ENCODE results near the gene ACER3.

GRCh38 chr11:76946223-76946622 lies 85.5 kb downstream of the ACER3 start:
- no peak for TF ChIP-seq SP1 (IDR thresholded peaks at IDR 0.05)
- TF ChIP-seq SUZ12 (IDR thresholded peaks at IDR 0.05) = no peak
- TF ChIP-seq ZNF384 (IDR thresholded peaks at IDR 0.05) = no peak
- TF ChIP-seq FOXM1 (IDR thresholded peaks at IDR 0.05; ENCODE audit: borderline replicate concordance) = no peak
- TF ChIP-seq FOXA1 (IDR thresholded peaks at IDR 0.05) = no peak
- TF ChIP-seq CTBP1 (IDR thresholded peaks at IDR 0.05; ENCODE audit: borderline replicate concordance) = no peak
- no peak for TF ChIP-seq ELF4 (IDR thresholded peaks at IDR 0.05)
- TF ChIP-seq FOXK2 (IDR thresholded peaks at IDR 0.05) = no peak
- TF ChIP-seq, protein P1, sequence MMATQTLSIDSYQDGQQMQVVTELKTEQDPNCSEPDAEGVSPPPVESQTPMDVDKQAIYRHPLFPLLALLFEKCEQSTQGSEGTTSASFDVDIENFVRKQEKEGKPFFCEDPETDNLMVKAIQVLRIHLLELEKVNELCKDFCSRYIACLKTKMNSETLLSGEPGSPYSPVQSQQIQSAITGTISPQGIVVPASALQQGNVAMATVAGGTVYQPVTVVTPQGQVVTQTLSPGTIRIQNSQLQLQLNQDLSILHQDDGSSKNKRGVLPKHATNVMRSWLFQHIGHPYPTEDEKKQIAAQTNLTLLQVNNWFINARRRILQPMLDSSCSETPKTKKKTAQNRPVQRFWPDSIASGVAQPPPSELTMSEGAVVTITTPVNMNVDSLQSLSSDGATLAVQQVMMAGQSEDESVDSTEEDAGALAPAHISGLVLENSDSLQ (IDR thresholded peaks at IDR 0.05) = no peak
- TF ChIP-seq L3MBTL2 (conservative IDR thresholded peaks at IDR 0.05) = no peak
- no peak for TF ChIP-seq NFRKB (IDR thresholded peaks at IDR 0.05)
- no peak for TF ChIP-seq LEF1 (IDR thresholded peaks at IDR 0.05; ENCODE audit: borderline replicate concordance)
- TF ChIP-seq BHLHE40 (IDR thresholded peaks at IDR 0.05; ENCODE audit: borderline replicate concordance) = no peak
- TF ChIP-seq TARDBP (IDR thresholded peaks at IDR 0.05) = no peak

All from HEK293T (cell line).